HG03558 (cell line): ENCODE data around the gene SH3PXD2B.
"Not testable (repeated sequence)": the region's sequence is repeated elsewhere in the genome, so short reads cannot be mapped to it uniquely, and the experiment has no call there.

ENCODE experiments used
- ATAC-seq: cut with Tn5 transposase; IDR thresholded peaks from one replicate; pipeline ENCODE4 v1.9.1; 2021; ENCODE audit warnings: moderate number of reproducible peaks; ENCODE audit not compliant: unreplicated experiment; ENCODE audit errors: extremely low read depth

Gene SH3PXD2B

DNA sequence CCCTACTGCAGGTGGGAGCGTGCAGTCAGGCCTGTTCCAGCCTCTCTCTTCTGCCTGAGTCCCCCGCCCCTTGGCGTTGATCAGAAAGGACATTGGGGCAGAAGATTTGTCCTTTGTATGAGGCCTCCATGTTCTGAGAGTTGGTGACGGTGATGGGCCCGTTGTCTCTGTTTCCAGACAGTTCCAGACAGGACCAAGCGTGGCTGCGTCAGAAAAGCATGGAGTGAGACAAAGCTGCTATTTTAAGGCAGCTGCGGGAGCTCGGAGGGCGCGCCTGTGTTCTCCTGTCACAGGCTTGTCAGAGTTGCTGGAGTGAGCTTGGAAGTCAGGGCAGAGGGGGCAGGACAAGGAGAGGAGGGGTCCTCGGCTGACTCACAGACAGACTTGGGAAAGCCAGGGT, 32.1 kb upstream of the SH3PXD2B start:
- ATAC-seq: no peak

DNA sequence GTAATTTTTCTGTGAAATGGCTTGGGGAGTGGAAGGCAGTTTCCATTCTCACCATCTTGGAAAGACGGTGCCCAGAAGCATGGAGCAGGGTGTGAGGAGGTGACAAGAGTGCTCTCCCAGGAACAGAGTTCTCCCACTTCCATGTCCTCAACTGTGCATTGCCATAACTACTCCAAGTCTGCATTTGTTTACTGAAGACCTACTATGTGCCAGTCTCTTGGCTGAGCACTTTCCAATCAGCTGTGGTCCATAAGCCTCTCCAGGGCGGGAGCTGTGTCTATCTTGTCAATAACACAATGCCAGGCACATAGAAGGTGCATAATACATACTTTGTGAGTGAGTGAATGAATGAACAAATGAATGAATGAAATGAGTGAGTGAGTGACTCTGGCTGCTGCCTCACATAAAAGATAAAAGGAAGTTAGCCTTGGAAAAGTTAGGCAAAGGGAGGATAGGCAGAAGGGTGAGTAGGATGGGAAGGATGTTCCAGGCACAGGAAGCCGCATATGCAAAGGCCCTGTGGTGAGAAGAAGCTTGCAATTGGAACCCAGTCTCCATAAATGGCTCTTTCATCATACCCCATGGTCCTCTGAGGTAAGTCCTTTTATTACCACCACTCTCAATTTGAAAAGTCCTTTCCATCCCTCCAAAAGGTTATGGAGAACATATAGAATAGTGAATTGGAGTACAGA, 31.3 kb upstream of the SH3PXD2B start:
- ATAC-seq: no peak

DNA sequence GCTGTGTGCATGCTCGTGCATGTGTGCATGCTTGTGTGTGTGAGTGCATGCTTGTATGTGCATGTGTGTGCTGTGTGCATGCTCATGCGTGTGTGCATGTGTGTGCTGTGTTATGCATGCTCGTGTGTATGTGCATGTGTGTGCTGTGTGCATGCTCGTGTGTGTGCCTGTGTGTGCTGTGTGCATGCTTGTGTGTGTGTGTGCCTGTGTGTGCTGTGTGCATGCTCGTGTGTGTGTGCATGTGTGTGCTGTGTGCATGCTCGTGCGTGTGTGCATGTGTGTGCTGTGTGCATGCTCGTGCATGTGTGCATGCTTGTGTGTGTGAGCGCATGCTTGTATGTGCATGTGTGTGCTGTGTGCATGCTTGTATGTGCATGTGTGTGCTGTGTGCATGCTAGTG, 30.3 kb upstream of the SH3PXD2B start:
- no peak for ATAC-seq

DNA sequence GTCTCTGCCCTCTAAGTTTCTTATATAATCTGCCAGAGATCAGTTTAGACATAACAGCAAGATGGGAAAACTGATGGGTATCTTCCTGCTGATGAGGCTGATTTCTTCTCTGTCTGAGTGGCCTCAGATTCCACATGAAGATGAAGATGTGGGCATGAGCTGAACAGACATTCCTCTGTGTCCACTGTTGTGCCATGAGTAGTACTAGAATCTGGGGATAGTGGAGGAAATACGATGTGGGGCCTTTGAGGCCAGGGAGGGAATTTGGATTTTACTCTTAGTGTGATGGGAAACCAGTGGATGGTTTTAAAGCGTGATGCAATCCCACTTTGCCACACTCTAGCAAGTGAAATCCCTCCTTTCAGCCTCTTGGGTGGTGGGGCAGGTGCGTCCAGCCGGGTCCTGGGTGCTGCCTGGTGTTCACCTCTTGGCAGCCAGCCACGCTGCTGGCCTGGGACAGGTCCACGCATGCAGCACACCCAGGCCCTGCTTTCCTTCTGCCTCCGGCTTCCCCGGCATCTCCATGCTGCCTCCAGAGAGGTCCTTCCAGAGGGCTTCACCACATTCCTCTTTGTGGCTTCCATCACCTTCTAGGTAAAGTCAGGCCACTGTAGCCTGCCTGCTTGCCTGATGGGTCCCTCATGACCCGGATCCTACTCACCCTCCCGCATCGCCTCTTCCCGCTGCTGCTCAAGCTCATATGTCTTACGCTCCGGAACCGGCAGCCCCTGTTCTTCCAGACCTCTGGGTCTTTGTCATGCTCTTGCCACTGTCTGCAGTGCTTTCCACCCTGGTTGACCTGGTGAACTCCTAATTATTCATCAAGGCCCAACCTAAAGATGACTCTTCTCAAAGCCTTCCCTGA, 28.1 kb upstream of the SH3PXD2B start:
- ATAC-seq: no peak

DNA sequence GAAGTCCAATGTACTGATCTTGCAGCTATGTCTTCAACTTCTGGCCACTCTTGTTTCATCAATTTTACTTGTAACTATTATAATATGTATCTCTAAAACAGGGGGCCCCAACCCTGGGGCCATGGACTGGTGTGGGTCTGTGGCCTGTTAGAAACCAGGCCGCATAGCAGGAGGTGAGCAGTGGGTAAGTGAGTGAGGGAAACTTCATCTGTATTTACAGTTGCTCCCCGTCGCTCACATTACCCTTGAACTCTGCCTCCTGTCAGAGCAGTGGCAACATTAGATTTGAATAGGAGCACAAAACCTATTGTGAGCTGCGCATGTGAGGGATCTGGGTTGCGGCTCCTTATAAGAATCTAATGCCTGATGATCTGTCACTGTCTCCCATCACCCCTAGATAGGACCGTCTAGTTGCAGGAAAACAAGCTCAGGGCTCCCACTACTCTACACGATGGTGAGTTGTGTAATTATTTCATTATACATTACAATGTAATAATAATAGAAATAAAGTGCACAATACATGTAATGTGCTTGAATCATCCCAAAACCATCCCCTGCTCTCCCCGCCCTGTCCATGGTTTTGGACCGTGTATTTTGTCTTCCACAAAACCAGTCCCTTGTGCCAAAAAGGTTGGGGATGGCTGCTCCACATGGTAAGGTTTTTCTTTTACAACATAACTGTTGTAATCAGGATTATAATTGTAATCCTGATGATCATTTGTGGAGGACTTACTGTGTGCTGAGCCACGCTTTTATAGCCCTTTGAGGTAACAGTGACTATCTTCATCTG, 26.9 kb upstream of the SH3PXD2B start:
- no peak for ATAC-seq

DNA sequence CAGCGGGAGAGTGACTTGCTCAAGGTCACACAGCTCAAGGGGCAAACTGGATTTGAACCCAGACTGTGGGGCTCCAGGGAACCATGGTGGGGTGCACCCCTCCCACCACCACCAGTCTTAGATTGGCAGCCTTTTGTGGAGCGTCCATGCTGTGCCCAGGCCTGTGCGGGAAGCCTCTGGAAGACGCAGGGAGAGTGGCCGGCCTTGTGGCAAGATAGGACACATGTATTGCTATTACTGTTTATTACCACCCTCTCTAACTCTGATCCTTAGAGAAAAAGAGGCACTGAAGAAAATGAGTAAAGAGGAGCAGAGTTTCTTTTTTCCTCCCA, 25.4 kb upstream of the SH3PXD2B start:
- no peak for ATAC-seq

DNA sequence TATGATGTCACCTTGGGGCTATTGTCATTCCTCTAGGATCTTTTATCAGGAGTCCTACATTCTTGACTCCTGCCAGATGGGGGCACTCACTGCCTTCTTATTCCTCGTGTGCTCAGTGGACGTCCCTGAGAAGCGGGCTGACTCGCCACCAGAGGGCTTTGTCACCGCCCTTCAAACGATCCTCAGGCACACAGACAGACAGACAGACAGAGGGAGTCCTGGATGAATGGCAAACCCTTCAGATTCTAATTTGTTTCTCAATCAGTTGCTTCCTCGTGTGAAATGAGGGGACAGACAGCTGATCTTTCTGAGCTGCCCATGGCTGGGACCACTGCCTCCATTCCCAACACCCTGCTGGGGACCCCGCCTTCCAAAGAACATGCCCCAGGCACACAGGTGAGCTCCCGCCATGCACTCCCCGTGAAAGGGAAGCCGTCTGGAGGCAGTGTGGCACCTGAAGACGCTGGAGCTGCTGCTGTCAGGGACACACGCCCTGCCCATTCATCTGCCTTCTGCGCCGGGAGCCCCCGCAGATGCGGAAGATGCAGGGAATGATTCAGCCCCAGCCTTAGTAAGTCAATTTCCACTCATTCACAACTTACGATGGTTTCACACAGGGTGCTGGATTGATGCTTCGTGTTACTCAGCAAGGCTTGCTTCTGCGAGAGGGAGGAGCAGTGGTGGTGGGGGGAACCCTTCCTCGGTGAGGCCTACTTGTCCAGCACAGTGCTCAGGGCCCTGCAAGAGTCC, 24.9 kb upstream of the SH3PXD2B start:
- no peak for ATAC-seq

DNA sequence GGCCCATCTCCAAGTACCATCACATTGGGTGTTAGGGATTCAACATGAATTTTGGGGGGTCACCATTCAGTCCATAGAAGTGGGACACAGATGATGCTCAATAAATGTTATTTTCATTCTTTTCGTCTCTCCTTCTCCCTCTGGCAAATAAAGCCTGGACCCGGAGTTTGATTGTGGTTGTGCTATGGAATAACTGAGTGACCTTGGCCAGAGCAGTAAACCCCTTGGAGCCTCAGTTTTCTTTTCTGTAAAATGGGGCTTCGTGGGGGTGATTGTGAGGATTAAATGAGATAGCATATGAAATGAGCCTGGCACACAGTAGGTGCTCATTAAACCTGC, 24.3 kb upstream of the SH3PXD2B start:
- not testable (repeated sequence) for ATAC-seq

DNA sequence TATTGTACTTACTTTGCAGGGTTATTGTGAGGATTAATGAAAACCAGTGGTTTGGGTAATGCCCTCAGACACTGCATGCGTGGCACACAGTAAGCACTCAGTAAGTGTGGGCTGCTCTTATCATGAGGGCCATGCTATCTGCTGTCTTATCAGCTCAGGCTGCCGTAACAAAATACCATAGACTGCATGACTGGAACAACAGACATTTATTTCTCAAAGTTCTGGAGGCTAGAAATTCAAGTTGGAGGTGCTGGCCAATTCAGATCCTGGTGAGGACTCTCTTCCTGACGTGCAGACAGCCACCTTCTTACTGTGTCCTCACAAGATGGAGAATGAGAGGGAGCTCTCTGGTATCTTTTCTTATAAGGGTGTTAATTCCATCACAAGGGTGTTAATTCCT, 23.9 kb upstream of the SH3PXD2B start:
- no peak for ATAC-seq

DNA sequence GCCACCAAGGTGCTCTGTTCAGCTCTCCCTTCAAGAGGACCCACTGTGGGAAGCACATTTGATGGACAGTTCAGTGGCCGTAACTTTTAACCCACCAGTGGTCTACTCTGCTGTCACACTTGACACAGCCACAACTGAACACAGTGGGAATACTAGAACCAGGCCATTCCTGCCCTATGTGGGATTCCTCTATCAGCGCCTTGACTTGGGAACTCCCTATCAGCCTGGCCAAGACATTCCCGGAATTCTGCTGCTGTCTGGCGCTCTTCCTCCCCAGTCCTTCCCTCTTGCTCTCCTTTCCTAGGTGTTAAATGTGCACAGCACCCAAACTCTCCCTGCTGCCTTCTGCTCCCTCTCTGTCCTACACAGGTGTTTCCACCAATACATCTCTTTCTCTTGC, 23.1 kb upstream of the SH3PXD2B start:
- no peak for ATAC-seq

DNA sequence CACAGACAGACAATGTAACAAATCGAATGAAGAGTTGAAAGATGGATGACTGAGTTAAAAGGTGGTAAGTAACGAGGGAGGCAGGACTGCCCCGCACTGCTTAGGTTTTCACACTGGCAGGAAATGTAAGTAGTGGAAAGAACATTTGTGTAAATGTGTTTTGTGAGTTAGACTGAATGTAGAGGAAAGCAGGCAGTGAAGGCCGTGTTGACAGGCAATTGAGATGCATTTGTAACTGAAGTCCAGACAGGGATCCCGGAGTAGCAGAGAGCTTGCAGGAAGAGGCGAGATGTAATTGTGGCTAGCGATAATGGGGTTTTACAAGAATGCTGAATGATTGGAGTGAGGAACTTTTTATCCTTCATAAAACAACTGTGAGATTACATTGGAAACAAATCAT, 20.0 kb upstream of the SH3PXD2B start:
- no peak for ATAC-seq

DNA sequence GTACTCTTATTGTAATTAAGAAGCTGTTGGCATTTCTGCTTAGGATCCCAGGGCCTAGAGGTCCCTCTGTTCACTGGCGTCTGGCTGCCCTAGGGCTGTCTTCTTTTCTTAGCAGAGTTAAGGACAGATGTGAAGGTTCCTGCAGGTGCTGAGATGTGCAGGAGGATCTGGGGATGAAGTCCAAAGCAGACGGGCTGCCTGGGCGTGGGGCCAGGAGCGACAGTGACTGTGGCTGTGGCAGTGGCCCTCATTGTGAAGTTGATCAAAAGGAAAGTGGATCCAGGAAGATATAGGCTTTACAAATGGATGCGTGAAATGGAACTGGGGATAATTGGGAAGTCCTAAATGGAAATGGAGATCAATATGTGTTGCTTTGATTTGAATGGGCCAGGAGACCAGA, 19.1 kb upstream of the SH3PXD2B start:
- no peak for ATAC-seq

DNA sequence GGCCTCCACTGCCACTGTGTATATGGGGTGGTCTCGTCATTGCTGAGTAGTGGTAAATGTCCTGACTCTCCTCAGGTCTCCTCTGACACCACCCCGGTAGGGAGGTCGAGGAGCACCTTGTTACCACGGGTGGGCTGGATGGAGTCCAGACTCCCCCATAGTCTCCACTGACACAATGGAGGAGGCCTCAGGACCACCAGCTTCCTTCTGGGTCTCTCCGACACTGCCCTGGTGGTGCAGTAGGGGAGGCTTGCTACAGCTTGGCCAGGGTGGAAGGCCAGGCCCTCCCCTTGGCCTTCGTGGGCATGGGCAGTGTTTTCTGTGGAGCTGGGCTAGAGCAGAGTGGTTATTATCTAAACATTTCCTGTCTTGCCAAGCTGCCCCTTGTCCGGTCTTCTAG, 15.4 kb upstream of the SH3PXD2B start:
- no peak for ATAC-seq

DNA sequence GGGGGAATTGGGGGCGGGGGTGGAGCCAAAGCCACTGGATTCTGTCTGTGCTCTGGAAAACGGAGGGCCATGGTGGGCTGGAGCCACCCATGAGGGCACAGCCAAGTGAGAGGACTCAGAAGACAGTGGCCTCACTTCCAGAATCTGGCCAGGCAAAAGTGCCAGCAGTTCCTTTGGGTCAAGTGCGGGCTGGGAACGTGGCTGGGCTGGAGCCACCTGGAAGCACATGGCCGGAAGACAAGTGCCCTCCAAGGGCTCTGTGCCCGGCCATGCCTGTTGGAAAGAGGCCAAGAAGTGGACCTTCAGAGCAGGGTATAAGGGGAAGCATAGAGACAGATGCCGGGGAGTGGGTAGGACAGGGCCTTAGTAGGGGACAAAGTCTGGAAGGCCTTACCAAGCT, 11.7 kb upstream of the SH3PXD2B start:
- ATAC-seq: no peak

DNA sequence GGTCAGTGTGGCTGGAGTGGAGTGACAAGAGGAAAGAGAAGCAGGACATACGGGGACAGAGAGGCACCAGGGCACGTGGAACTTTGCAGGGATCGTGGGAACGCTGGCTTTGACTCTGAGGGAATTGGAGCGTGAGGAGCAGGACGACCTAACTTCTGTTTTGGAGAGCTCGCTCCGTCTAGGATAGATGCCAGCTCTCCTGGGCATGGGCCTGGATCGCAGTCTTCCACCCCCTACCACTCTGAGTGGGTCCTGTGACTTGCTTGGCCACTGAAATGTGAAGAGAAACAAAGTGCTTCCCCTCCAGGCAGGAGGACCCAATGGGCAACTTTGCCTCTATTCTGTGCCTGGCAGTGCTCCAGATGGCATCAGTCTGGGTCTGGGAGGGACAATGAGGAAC, 8.7 kb upstream of the SH3PXD2B start:
- no peak for ATAC-seq

DNA sequence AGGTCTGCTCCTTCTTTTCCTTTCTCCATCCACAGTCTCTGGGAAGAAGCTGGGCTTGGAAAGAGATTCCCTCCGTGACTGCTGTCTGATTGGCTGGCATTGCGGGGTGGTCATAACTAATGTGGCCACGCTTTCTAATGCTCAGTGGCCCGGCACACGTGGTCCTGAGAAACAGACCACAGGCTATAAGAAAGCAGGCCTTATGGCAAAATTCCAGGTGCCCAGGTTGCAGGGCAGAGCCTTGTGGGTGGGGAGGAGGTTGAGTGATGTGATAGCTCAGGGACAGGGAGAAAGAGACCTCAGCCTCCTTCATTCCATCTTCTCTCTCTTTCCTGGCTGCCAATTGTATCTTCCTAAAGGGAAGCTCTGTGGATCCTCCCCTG, 5.4 kb upstream of the SH3PXD2B start:
- ATAC-seq: no peak

DNA sequence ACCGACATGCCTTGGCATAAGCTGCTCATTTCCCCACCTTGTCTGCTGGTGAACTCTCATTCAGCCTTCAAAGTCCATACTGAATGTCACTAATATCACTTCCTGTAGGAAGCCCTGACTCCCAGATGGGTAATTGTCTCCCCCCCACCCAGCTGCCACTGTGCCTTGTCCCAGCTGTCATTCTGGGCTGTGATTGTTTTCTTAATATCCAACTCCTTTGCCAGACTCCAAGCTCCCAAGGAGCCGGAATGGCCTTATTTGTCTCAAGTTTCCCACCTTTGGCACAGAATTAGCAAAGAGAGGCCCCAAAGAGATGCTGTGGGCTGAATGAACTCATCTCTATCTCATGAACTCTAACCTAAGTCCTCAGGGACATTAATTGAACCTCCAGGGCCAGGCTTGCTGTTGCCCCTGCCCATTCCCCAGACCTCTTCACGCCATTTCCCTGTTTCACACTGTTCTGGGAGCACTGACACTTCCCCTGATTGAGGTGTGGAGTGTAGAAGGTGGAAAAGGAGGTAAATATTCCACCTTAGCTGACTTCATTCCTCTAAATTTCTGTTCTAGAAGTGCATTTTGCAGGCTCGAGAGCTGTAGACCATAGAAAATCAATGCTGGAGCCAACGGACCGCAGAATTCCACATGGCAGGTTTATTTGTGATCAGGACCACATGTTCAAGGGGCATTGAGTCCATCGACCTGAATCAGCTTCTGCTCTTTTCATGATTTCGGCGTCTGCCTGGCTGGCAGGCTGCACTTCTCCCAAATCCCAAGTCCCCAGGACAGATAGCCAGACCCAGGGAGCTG, 4.9 kb upstream of the SH3PXD2B start:
- no peak for ATAC-seq

DNA sequence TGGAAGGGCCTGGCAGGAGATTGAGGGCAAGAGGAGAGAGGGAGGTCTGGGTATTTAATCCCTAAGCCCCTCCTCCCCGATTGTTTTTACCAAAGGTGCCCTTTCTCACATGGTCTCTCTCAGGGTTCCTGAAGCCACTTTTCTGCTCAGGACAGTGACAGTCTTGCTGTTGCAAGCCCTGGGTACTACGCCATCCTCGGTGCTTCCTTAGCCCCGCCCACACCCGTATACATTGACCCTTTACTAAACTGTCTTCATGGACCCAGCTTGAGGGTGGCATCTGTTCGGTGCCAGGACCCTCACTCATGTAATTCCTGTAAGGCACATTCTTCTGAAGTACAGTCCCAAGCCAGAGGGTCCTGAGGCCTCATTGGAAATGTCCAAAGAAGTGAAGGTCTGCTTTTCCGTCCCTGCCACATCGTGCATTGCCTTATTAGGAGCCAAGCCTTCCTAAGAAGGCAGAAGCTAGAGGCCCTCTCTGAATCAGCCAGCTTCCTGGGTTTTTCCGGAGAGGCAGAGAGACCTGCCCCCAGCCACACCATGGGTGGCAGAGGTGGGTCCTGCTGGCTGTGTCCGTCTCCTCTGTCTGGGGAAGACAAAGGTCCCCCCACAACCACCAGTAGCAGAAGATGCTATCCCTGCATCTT, 1.9 kb upstream of the SH3PXD2B start:
- ATAC-seq: no peak

DNA sequence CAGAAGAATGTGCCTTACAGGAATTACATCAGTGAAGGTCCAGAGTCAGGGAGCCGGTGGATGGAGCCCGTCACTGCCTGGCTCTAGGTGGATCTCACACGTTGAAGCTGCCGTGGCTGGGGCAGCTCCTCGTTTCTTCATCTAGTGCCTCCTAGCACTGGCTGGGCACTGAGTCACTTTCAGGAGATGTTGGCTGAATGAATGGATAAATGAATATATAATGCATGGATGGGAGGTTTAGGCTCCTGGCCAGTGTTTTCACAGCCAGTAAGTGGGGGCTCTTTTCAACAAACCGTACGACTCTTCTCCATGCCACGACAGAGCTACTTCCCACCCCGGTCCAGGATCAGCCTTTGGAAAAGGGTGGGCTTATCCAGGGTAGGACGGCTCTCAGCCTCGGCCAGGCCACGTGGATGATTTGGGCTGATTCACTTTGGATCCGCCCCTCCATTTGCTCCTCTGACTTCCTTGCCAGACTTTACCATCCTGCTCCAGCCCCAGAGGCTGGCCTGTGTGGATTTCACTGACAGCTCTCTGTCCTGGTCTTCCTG, 1.3 kb upstream of the SH3PXD2B start:
- no peak for ATAC-seq
